Keratinocyte (primary cell): ENCODE data around the gene C14orf93.

Source experiments
- EZH2 ChIP-seq: IDR thresholded peaks from one replicate; pipeline ENCODE4 v1.6.1; 2012; ENCODE audit warnings: inconsistent platforms, mild to moderate bottlenecking, low read length, moderate library complexity
- TF ChIP-seq, protein P1 (sequence below), 3 experiments: IDR thresholded peaks in 1 of 3; conservative IDR thresholded peaks in 1 of 3; optimal IDR thresholded peaks in 1 of 3; 2 replicates in 2 of 3; 3 replicates in 1 of 3; pipeline versions ENCODE3 to v1.5.1; 2011; ENCODE audit warnings: low read length in 3 of 3, mild to moderate bottlenecking in 3 of 3, moderate library complexity in 2 of 3, control low read depth in 1 of 3, inconsistent platforms in 1 of 3; ENCODE audit not compliant: insufficient read depth in 2 of 3; ENCODE audit errors: extremely low read depth in 1 of 3

DNA sequence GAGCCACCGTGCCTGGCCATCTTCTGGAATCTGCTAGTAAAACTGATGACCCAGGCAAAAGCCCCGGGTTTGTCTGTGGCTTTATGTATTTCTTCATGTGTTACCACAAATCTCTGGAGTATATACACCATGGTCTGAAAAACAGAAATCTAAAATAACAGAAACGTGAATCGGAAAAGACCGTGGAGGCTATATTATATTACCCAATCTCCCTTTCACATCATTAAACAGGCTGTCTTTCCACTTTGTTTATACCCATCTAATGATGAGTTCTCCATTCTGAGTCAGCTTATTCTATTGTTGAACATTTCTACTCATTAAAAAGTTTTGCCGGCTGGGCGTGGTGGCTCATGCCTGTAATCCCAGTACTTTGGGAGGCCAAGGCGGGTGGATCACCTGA is 18.1 kb downstream of the C14orf93 start:
- TF ChIP-seq, protein P1, sequence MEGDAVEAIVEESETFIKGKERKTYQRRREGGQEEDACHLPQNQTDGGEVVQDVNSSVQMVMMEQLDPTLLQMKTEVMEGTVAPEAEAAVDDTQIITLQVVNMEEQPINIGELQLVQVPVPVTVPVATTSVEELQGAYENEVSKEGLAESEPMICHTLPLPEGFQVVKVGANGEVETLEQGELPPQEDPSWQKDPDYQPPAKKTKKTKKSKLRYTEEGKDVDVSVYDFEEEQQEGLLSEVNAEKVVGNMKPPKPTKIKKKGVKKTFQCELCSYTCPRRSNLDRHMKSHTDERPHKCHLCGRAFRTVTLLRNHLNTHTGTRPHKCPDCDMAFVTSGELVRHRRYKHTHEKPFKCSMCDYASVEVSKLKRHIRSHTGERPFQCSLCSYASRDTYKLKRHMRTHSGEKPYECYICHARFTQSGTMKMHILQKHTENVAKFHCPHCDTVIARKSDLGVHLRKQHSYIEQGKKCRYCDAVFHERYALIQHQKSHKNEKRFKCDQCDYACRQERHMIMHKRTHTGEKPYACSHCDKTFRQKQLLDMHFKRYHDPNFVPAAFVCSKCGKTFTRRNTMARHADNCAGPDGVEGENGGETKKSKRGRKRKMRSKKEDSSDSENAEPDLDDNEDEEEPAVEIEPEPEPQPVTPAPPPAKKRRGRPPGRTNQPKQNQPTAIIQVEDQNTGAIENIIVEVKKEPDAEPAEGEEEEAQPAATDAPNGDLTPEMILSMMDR (optimal IDR thresholded peaks at IDR 0.05 in 1 of 3, IDR thresholded peaks at IDR 0.05 in 1 of 3, conservative IDR thresholded peaks at IDR 0.05 in 1 of 3; ENCODE audit: extremely low read depth in 1 of 3, insufficient read depth in 2 of 3, low read length in 3 of 3) = no peak
- no peak for TF ChIP-seq EZH2
